ENCODE measurements around the gene USP2. TPM values are rescaled to one million over a fixed set of nuclear protein-coding genes. Genes with fewer than 3 reads are reported as not detected.

Gene USP2
- total RNA-seq, 1 donor from 2014 or later, result 13.2 TPM

DNA sequence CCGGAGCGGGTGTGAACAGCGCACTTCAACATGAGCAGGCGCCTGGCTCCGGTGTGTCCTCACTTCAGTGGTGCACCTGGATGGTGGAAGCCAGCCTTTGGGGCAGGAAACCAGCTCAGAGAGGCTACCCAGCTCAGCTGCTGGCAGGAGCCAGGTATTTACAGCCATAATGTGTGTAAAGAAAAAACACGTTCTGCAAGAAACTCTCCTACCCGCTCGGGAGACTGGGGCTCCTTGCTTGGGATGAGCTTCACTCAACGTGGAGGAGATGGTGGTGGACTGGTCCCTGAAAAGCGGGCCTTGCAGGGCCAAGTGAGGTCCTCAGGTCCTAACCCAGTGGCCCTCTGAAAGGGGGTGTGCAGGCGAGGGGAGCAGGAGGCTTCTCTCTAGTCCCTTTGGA is 72.1 kb downstream of the USP2 start:
- Mint-ChIP-seq H3K4me1 (no peaks in the 10 kb centered on the region), H3K27me3 (ENCODE audit: low read depth) (no peaks in the 10 kb centered on the region), H3K4me3 (no peak overlapping the region), H3K9me3 (no peaks in the 10 kb centered on the region), H3K27ac (no peak overlapping the region), H3K36me3 (peaks cover 9% of the 10 kb centered on the region)
- no peak for DNase-seq (ENCODE audit: low spot score in 2 of 2, unreplicated experiment in 2 of 2)
- TF ChIP-seq, protein P1, sequence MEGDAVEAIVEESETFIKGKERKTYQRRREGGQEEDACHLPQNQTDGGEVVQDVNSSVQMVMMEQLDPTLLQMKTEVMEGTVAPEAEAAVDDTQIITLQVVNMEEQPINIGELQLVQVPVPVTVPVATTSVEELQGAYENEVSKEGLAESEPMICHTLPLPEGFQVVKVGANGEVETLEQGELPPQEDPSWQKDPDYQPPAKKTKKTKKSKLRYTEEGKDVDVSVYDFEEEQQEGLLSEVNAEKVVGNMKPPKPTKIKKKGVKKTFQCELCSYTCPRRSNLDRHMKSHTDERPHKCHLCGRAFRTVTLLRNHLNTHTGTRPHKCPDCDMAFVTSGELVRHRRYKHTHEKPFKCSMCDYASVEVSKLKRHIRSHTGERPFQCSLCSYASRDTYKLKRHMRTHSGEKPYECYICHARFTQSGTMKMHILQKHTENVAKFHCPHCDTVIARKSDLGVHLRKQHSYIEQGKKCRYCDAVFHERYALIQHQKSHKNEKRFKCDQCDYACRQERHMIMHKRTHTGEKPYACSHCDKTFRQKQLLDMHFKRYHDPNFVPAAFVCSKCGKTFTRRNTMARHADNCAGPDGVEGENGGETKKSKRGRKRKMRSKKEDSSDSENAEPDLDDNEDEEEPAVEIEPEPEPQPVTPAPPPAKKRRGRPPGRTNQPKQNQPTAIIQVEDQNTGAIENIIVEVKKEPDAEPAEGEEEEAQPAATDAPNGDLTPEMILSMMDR (IDR thresholded peaks at IDR 0.05; ENCODE audit: unreplicated experiment), result no peak

- TF ChIP-seq, protein P1 (IDR thresholded peaks at IDR 0.05; ENCODE audit: unreplicated experiment), result no peak
- H3K36me3 Mint-ChIP-seq, result peaks cover 19% of the 10 kb centered on the region
- no peaks in the 10 kb centered on the region for H3K27me3 Mint-ChIP-seq (ENCODE audit: low read depth)
- H3K9me3 Mint-ChIP-seq, result no peaks in the 10 kb centered on the region
- no peak for DNase-seq (ENCODE audit: low spot score in 2 of 2, unreplicated experiment in 2 of 2)
- H3K27ac Mint-ChIP-seq, result no peak overlapping the region
- no peak overlapping the region for H3K4me3 Mint-ChIP-seq
- H3K4me1 Mint-ChIP-seq, result no peaks in the 10 kb centered on the region
These were observed 73.5 kb downstream of the USP2 start for GRCh38 chr11:119307974-119308373.

- no peak overlapping the region for H3K27ac Mint-ChIP-seq
- no peaks in the 10 kb centered on the region for H3K4me1 Mint-ChIP-seq
- H3K9me3 Mint-ChIP-seq, result no peaks in the 10 kb centered on the region
- peaks cover 24% of the 10 kb centered on the region for H3K36me3 Mint-ChIP-seq
- no peak overlapping the region for H3K4me3 Mint-ChIP-seq
- TF ChIP-seq, protein P1 (IDR thresholded peaks at IDR 0.05; ENCODE audit: unreplicated experiment), result no peak
- no peaks in the 10 kb centered on the region for H3K27me3 Mint-ChIP-seq (ENCODE audit: low read depth)
- no peak for DNase-seq (ENCODE audit: low spot score in 2 of 2, unreplicated experiment in 2 of 2)
These were observed 74.3 kb downstream of the USP2 start for GRCh38 chr11:119307219-119307618.

DNA sequence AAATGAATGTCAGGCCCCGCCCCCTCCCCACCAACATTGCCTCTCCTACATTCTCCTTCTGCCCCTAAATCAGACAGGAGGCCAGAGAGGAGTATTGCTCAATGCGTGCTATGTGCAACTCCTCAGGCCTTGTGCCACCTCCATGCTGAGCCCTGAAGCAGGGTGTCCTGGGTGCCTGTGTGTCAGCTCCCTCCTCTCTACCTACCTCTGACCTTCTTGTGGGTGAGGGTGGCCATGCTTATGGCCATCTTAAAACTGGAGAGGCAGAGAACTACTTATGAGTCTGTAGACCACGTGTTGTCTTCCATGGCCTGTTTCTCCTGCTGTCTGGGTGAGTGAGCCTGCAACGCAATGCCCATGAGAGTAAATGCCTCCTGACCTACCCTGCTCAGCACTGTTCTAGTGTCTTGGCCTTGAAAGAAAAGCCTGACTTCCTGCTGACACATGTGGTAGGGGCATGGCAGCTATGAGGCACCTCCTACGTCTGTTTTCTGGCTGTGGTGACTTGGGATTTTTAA is 75.1 kb downstream of the USP2 start:
- Mint-ChIP-seq H3K9me3 (no peaks in the 10 kb centered on the region), H3K4me3 (no peak overlapping the region), H3K27ac (no peak overlapping the region), H3K27me3 (ENCODE audit: low read depth) (no peaks in the 10 kb centered on the region), H3K4me1 (peaks cover 2% of the 10 kb centered on the region), H3K36me3 (peaks cover 24% of the 10 kb centered on the region)
- no peak for DNase-seq (ENCODE audit: low spot score in 2 of 2, unreplicated experiment in 2 of 2)
- TF ChIP-seq, protein P1 (IDR thresholded peaks at IDR 0.05; ENCODE audit: unreplicated experiment), result no peak

DNA sequence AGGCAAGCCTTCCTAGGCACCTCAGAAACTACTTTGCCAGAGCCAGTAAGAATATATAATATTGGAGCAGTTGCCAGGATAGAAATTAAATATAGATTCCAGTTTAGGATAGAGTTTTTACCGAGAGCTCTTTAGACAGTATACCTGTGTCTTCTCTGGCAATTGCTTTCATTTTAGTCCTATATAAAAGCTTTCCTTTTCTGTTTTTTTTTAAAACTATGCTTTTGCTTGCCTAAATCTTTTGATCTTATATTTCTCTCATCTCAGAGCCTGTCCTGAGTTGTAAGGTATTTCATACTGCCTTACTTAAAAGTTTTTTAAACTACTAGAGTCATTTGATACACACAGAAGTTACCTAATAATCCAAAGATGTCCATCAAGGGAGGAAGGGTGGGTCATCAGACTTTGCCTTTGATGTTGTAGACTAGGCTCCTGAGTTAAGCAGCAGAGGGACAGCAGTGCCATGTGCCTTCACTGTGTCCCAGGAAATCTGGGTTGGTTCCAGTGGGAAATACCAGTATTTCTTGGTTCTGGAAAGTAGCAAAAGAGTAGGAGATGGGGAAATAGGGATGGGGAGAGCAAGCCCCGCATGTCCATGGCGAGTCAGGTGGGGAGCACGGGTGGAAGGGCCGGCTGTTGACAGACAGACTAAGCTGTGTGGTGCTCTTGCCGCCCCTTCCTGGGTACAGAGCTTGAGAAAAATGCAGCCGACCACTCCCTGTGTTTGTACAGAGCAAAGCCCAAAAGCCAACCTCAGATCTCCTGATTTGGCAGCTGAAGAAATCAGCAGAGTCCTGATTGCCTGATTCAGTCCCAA is 75.7 kb downstream of the USP2 start:
- no peaks in the 10 kb centered on the region for H3K9me3 Mint-ChIP-seq
- peaks cover 24% of the 10 kb centered on the region for H3K36me3 Mint-ChIP-seq
- no peaks in the 10 kb centered on the region for H3K27me3 Mint-ChIP-seq (ENCODE audit: low read depth)
- no peak overlapping the region for H3K27ac Mint-ChIP-seq
- TF ChIP-seq, protein P1 (IDR thresholded peaks at IDR 0.05; ENCODE audit: unreplicated experiment), result no peak
- no peak for DNase-seq (ENCODE audit: low spot score in 2 of 2, unreplicated experiment in 2 of 2)
- no peak overlapping the region for H3K4me3 Mint-ChIP-seq
- H3K4me1 Mint-ChIP-seq, result peaks cover 9% of the 10 kb centered on the region

Small RNA genes within 50 kb of the gene (microRNA-seq; reads per million reads assigned to microRNA genes)
- not detected for gene MIR6756

Other genes with a start within 250 kb of the USP2 start
- 1.9 to 2.6 TPM (median 2.0 TPM) in 3 replicates for gene ABCG4, start 232.6 kb downstream of the USP2 start, total RNA-seq
- gene NLRX1, start 213.0 kb downstream of the USP2 start, total RNA-seq, result 21.2 to 21.9 TPM (median 21.8 TPM) in 3 replicates
- gene NHERF4, start 196.2 kb downstream of the USP2 start, total RNA-seq, result 0.42 to 0.67 TPM (median 0.66 TPM) in 3 replicates
- gene CBL, start 175.4 kb downstream of the USP2 start, total RNA-seq, result 27.5 to 28.0 TPM (median 27.6 TPM) in 3 replicates
- gene MCAM, start 64.6 kb downstream of the USP2 start, total RNA-seq, result 25.9 to 28.2 TPM (median 26.7 TPM) in 3 replicates
- gene RNF26, start 47.2 kb downstream of the USP2 start, total RNA-seq, result 36.1 to 37.1 TPM (median 36.2 TPM) in 3 replicates
- gene C1QTNF5, start 40.8 kb downstream of the USP2 start, total RNA-seq, result 24.1 to 25.0 TPM (median 24.4 TPM) in 3 replicates
- gene MFRP, start 35.0 kb downstream of the USP2 start, total RNA-seq, result not detected in 3 replicates
- gene THY1, start 41.5 kb upstream of the USP2 start, total RNA-seq, result 121 to 127 TPM (median 121 TPM) in 3 replicates

All from mesothelial cell of epicardium (in vitro differentiated cells).